ENCODE data around the gene SUCLG1. TPM values are rescaled to one million over a fixed set of nuclear protein-coding genes. Genes with fewer than 3 reads are reported as not detected.

Gene SUCLG1
- total and polyA plus RNA-seq, 2 of the 8 experiments (the other 6 are each of a cell fraction or from before 2014, with no cell fraction given): 19.9 to 40.0 TPM

DNA sequence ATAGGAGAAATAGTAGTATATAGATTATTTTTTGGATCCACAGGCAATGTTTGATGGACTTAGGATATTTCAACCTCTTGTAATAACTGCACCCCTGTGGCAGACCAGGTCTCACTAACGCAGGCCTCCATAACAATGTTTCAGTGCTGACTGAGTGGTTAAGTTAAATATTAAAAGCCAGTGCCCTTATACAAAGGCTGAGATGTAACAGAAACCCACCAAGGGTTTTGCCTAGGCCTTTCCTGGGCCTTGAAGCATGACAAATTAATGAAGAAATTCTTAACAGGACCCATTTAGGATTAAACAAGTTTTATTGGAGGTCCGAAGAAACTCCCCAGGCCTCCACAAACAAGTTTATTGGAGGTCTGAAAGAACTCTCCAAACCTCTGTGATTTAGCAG is 1.6 kb upstream of the SUCLG1 start (continued):
- TF ChIP-seq, protein P1, sequence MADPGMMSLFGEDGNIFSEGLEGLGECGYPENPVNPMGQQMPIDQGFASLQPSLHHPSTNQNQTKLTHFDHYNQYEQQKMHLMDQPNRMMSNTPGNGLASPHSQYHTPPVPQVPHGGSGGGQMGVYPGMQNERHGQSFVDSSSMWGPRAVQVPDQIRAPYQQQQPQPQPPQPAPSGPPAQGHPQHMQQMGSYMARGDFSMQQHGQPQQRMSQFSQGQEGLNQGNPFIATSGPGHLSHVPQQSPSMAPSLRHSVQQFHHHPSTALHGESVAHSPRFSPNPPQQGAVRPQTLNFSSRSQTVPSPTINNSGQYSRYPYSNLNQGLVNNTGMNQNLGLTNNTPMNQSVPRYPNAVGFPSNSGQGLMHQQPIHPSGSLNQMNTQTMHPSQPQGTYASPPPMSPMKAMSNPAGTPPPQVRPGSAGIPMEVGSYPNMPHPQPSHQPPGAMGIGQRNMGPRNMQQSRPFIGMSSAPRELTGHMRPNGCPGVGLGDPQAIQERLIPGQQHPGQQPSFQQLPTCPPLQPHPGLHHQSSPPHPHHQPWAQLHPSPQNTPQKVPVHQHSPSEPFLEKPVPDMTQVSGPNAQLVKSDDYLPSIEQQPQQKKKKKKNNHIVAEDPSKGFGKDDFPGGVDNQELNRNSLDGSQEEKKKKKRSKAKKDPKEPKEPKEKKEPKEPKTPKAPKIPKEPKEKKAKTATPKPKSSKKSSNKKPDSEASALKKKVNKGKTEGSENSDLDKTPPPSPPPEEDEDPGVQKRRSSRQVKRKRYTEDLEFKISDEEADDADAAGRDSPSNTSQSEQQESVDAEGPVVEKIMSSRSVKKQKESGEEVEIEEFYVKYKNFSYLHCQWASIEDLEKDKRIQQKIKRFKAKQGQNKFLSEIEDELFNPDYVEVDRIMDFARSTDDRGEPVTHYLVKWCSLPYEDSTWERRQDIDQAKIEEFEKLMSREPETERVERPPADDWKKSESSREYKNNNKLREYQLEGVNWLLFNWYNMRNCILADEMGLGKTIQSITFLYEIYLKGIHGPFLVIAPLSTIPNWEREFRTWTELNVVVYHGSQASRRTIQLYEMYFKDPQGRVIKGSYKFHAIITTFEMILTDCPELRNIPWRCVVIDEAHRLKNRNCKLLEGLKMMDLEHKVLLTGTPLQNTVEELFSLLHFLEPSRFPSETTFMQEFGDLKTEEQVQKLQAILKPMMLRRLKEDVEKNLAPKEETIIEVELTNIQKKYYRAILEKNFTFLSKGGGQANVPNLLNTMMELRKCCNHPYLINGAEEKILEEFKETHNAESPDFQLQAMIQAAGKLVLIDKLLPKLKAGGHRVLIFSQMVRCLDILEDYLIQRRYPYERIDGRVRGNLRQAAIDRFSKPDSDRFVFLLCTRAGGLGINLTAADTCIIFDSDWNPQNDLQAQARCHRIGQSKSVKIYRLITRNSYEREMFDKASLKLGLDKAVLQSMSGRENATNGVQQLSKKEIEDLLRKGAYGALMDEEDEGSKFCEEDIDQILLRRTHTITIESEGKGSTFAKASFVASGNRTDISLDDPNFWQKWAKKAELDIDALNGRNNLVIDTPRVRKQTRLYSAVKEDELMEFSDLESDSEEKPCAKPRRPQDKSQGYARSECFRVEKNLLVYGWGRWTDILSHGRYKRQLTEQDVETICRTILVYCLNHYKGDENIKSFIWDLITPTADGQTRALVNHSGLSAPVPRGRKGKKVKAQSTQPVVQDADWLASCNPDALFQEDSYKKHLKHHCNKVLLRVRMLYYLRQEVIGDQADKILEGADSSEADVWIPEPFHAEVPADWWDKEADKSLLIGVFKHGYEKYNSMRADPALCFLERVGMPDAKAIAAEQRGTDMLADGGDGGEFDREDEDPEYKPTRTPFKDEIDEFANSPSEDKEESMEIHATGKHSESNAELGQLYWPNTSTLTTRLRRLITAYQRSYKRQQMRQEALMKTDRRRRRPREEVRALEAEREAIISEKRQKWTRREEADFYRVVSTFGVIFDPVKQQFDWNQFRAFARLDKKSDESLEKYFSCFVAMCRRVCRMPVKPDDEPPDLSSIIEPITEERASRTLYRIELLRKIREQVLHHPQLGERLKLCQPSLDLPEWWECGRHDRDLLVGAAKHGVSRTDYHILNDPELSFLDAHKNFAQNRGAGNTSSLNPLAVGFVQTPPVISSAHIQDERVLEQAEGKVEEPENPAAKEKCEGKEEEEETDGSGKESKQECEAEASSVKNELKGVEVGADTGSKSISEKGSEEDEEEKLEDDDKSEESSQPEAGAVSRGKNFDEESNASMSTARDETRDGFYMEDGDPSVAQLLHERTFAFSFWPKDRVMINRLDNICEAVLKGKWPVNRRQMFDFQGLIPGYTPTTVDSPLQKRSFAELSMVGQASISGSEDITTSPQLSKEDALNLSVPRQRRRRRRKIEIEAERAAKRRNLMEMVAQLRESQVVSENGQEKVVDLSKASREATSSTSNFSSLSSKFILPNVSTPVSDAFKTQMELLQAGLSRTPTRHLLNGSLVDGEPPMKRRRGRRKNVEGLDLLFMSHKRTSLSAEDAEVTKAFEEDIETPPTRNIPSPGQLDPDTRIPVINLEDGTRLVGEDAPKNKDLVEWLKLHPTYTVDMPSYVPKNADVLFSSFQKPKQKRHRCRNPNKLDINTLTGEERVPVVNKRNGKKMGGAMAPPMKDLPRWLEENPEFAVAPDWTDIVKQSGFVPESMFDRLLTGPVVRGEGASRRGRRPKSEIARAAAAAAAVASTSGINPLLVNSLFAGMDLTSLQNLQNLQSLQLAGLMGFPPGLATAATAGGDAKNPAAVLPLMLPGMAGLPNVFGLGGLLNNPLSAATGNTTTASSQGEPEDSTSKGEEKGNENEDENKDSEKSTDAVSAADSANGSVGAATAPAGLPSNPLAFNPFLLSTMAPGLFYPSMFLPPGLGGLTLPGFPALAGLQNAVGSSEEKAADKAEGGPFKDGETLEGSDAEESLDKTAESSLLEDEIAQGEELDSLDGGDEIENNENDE (IDR thresholded peaks at IDR 0.05; ENCODE audit: insufficient replicate concordance, low read length): no peak
- TF ChIP-seq TEAD4 (IDR thresholded peaks at IDR 0.05; ENCODE audit: low read depth, low read length): no peak
- TF ChIP-seq RNF2 (IDR thresholded peaks at IDR 0.05; ENCODE audit: borderline replicate concordance, low read depth, low read length, missing control alignments, poor library complexity, severe bottlenecking): no peak
- no peak for TF ChIP-seq NANOG (IDR thresholded peaks at IDR 0.05; ENCODE audit: insufficient read depth, low read depth, low read length, poor library complexity, severe bottlenecking)
- TF ChIP-seq GTF2F1 (IDR thresholded peaks at IDR 0.05; ENCODE audit: borderline replicate concordance, low read depth, low read length): no peak
- TF ChIP-seq JUND (IDR thresholded peaks at IDR 0.05; ENCODE audit: low read length): no peak
- no peak for TF ChIP-seq EGR1 (IDR thresholded peaks at IDR 0.05; ENCODE audit: borderline replicate concordance, low read depth, low read length)
- TF ChIP-seq CHD1 (IDR thresholded peaks at IDR 0.05; ENCODE audit: low read depth, low read length): no peak
- no peak for TF ChIP-seq RAD21 (IDR thresholded peaks at IDR 0.05 in 1 of 2, conservative IDR thresholded peaks at IDR 0.05 in 1 of 2; ENCODE audit: low read depth in 2 of 2, low read length in 2 of 2)

Measured in H1 (cell line).